ENCODE data around the gene PEX14. TPM values are rescaled to one million over a fixed set of nuclear protein-coding genes. Genes with fewer than 3 reads are reported as not detected.

Gene PEX14
- total and polyA plus RNA-seq, 2 donors (not counting 3 experiments of a cell fraction or from before 2014, with no cell fraction given) = 19.5 to 26.5 TPM

- CTCF ChIA-PET = interaction anchor here (0.9 to 3.2 kb wide), 4 partner anchors 9 to 369 kb away, joined by 3 to 17 read pairs (median 4); no protein-coding TSS in a partner anchor
- BruUV-seq (replicated peaks) = no TSS peak
- Histone ChIP-seq H3K9me3 (replicated peaks; ENCODE audit: control insufficient read depth, insufficient read depth, low read length) (no peaks in the 10 kb centered on the region), H2AFZ (ENCODE audit: low read depth, low read length) (no peak overlapping the region), H3K4me3 (replicated peaks in 1 of 3; ENCODE audit: insufficient read depth in 1 of 3, low read depth in 1 of 3, low read length in 3 of 3) (no peak overlapping the region), H3K27me3 (ENCODE audit: control insufficient read depth in 2 of 2, insufficient read depth in 2 of 2, low read length in 2 of 2) (no peaks in the 10 kb centered on the region), H3K36me3 (ENCODE audit: control insufficient read depth in 2 of 2, extremely low read depth in 1 of 2, insufficient read depth in 2 of 2, low read length in 2 of 2) (peaks cover 0 to 3% of the 10 kb centered on the region in 2 experiments), H3K9ac (replicated peaks; ENCODE audit: extremely low read depth, insufficient read depth, low read length) (no peak overlapping the region), H3K4me1 (ENCODE audit: control insufficient read depth, extremely low read depth, insufficient read depth, low read length) (peaks cover 5% of the 10 kb centered on the region), H3K79me2 (ENCODE audit: control insufficient read depth, insufficient read depth, low read length) (peaks cover 29% of the 10 kb centered on the region), H3K9me1 (replicated peaks; ENCODE audit: control insufficient read depth, extremely low read depth, insufficient read depth, low read length) (no peaks in the 10 kb centered on the region), H4K20me1 (replicated peaks; ENCODE audit: control insufficient read depth, extremely low read depth, insufficient read depth, low read length) (no peaks in the 10 kb centered on the region), H3K27ac (ENCODE audit: insufficient read depth, low read depth, low read length) (no peak overlapping the region), H3K4me2 (ENCODE audit: insufficient read depth, low read length) (no peak overlapping the region)
- intact Hi-C loops (cut with micrococcal nuclease) = no loop called here
- dilution Hi-C loops (cut with MboI; ENCODE audit: extremely low pct_ligation_motif_present, low sequenced_read_pairs) = no loop called here
- no peak for FAIRE-seq
- POLR2A ChIA-PET = no interaction called here
- TF ChIP-seq FOS (IDR thresholded peaks at IDR 0.05; ENCODE audit: borderline replicate concordance, insufficient read depth, low read length) (no peak), POLR2AphosphoS5 (IDR thresholded peaks at IDR 0.05; ENCODE audit: insufficient read depth, low read depth, low read length) (no peak), MAX (IDR thresholded peaks at IDR 0.05; ENCODE audit: insufficient read depth, insufficient read length) (no peak), JUN (IDR thresholded peaks at IDR 0.05; ENCODE audit: borderline replicate concordance, insufficient read depth, insufficient read length, low read depth) (no peak), GATA2 (IDR thresholded peaks at IDR 0.05; ENCODE audit: insufficient read depth, insufficient read length, low read depth, low read length) (no peak), POLR2A (IDR thresholded peaks at IDR 0.05; ENCODE audit: low read depth, low read length) (no peak), MYC (IDR thresholded peaks at IDR 0.05; ENCODE audit: low read depth, low read length) (no peak), EZH2 (IDR thresholded peaks at IDR 0.05; ENCODE audit: borderline replicate concordance, low read depth, low read length, severe bottlenecking) (no peak)
- TF ChIP-seq, protein P1, sequence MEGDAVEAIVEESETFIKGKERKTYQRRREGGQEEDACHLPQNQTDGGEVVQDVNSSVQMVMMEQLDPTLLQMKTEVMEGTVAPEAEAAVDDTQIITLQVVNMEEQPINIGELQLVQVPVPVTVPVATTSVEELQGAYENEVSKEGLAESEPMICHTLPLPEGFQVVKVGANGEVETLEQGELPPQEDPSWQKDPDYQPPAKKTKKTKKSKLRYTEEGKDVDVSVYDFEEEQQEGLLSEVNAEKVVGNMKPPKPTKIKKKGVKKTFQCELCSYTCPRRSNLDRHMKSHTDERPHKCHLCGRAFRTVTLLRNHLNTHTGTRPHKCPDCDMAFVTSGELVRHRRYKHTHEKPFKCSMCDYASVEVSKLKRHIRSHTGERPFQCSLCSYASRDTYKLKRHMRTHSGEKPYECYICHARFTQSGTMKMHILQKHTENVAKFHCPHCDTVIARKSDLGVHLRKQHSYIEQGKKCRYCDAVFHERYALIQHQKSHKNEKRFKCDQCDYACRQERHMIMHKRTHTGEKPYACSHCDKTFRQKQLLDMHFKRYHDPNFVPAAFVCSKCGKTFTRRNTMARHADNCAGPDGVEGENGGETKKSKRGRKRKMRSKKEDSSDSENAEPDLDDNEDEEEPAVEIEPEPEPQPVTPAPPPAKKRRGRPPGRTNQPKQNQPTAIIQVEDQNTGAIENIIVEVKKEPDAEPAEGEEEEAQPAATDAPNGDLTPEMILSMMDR (IDR thresholded peaks at IDR 0.05; ENCODE audit: extremely low read depth in 1 of 2, insufficient read depth in 1 of 2, low read depth in 1 of 2, low read length in 2 of 2) = no peak
- no peak for DNase-seq (ENCODE audit: low read depth, low spot score)
Observed at GRCh38 chr1:10498231-10498630, 23.5 kb downstream of the PEX14 start.

Measured in endothelial cell of umbilical vein (primary cell).